Measurements from ENCODE around the gene FARS2. TPM values are rescaled to one million over a fixed set of nuclear protein-coding genes. Genes with fewer than 3 reads are reported as not detected.
"Not testable (repeated sequence)": the region's sequence is repeated elsewhere in the genome, so short reads cannot be mapped to it uniquely, and the experiment has no call there.

Gene FARS2
- total RNA-seq, 3 donors from 2014 or later: 12.0 to 29.6 (median 24.3) TPM

GRCh38 chr6:5679270-5679669 is 418.0 kb downstream of the FARS2 start:
- intact Hi-C loops (cut with DNase I; ENCODE audit: low total_unique reads): no loop called here
- no peaks in the 10 kb centered on the region for H3K9me3 ChIP-seq
- DNase-seq (ENCODE audit: low spot score in 2 of 2): no peak
- no peaks in the 10 kb centered on the region for H3K36me3 ChIP-seq
- TF ChIP-seq POLR2AphosphoS5 (IDR thresholded peaks at IDR 0.05): no peak
- TF ChIP-seq POLR2A (IDR thresholded peaks at IDR 0.05): no peak
- no peak for TF ChIP-seq CTCF (IDR thresholded peaks at IDR 0.05)
- H3K27ac ChIP-seq: no peak overlapping the region
- no peaks in the 10 kb centered on the region for H3K27me3 ChIP-seq
- H3K4me1 ChIP-seq: no peaks in the 10 kb centered on the region
- no peak overlapping the region for H3K4me3 ChIP-seq

GRCh38 chr6:5679691-5680090 is 418.4 kb downstream of the FARS2 start:
- H3K36me3 ChIP-seq: no peaks in the 10 kb centered on the region
- TF ChIP-seq POLR2A (IDR thresholded peaks at IDR 0.05): no peak
- no peak for TF ChIP-seq POLR2AphosphoS5 (IDR thresholded peaks at IDR 0.05)
- no peak for TF ChIP-seq CTCF (IDR thresholded peaks at IDR 0.05)
- no peak overlapping the region for H3K4me3 ChIP-seq
- intact Hi-C loops (cut with DNase I; ENCODE audit: low total_unique reads): no loop called here
- H3K9me3 ChIP-seq: no peaks in the 10 kb centered on the region
- no peaks in the 10 kb centered on the region for H3K4me1 ChIP-seq
- DNase-seq (ENCODE audit: low spot score in 2 of 2): no peak
- H3K27ac ChIP-seq: no peak overlapping the region
- no peaks in the 10 kb centered on the region for H3K27me3 ChIP-seq

GRCh38 chr6:5680095-5680494 is 418.8 kb downstream of the FARS2 start:
- TF ChIP-seq CTCF (IDR thresholded peaks at IDR 0.05) (no peak), POLR2AphosphoS5 (IDR thresholded peaks at IDR 0.05) (no peak), POLR2A (IDR thresholded peaks at IDR 0.05) (no peak)
- DNase-seq (ENCODE audit: low spot score in 2 of 2): no peak
- intact Hi-C loops (cut with DNase I; ENCODE audit: low total_unique reads): no loop called here

GRCh38 chr6:5681480-5681879 is 420.2 kb downstream of the FARS2 start:
- Histone ChIP-seq H3K27me3 (no peaks in the 10 kb centered on the region), H3K4me3 (no peak overlapping the region), H3K4me1 (no peaks in the 10 kb centered on the region), H3K36me3 (no peaks in the 10 kb centered on the region), H3K27ac (no peak overlapping the region), H3K9me3 (no peaks in the 10 kb centered on the region)
- intact Hi-C loops (cut with DNase I; ENCODE audit: low total_unique reads): no loop called here
- DNase-seq (ENCODE audit: low spot score in 2 of 2): no peak
- TF ChIP-seq CTCF (IDR thresholded peaks at IDR 0.05) (no peak), POLR2AphosphoS5 (IDR thresholded peaks at IDR 0.05) (no peak), POLR2A (IDR thresholded peaks at IDR 0.05) (no peak)

More at GRCh38 chr6:5680095-5680494, 418.8 kb downstream of the FARS2 start:
- Histone ChIP-seq H3K4me1 (no peaks in the 10 kb centered on the region), H3K27ac (no peak overlapping the region), H3K27me3 (no peaks in the 10 kb centered on the region), H3K9me3 (no peaks in the 10 kb centered on the region), H3K36me3 (no peaks in the 10 kb centered on the region), H3K4me3 (no peak overlapping the region)

- TF ChIP-seq CTCF (IDR thresholded peaks at IDR 0.05): no peak
- TF ChIP-seq POLR2A (IDR thresholded peaks at IDR 0.05): no peak
- TF ChIP-seq POLR2AphosphoS5 (IDR thresholded peaks at IDR 0.05): no peak
- Histone ChIP-seq H3K27ac (no peak overlapping the region), H3K27me3 (no peaks in the 10 kb centered on the region), H3K4me3 (no peak overlapping the region), H3K4me1 (no peaks in the 10 kb centered on the region), H3K36me3 (no peaks in the 10 kb centered on the region), H3K9me3 (no peaks in the 10 kb centered on the region)
- intact Hi-C loops (cut with DNase I; ENCODE audit: low total_unique reads): no loop called here
- no peak for DNase-seq (ENCODE audit: low spot score in 2 of 2)
Observed at GRCh38 chr6:5682530-5682929, 421.2 kb downstream of the FARS2 start.

GRCh38 chr6:5683747-5684146 is 422.4 kb downstream of the FARS2 start:
- DNase-seq (ENCODE audit: low spot score in 2 of 2): not testable (repeated sequence)

More at GRCh38 chr6:5683747-5684146, 422.4 kb downstream of the FARS2 start:
- intact Hi-C loops (cut with DNase I; ENCODE audit: low total_unique reads); H3K27me3 ChIP-seq; H3K4me3 ChIP-seq; H3K27ac ChIP-seq; H3K4me1 ChIP-seq; H3K36me3 ChIP-seq; H3K9me3 ChIP-seq: not testable (repeated sequence)
